HG03558 (cell line): ENCODE data around the gene APOL3.
"Not testable (repeated sequence)": the region's sequence is repeated elsewhere in the genome, so short reads cannot be mapped to it uniquely, and the experiment has no call there.

ENCODE experiments used
- ATAC-seq: cut with Tn5 transposase; IDR thresholded peaks from one replicate; pipeline ENCODE4 v1.9.1; 2021; ENCODE audit warnings: moderate number of reproducible peaks; ENCODE audit not compliant: unreplicated experiment; ENCODE audit errors: extremely low read depth

APOL3 gene, protein sequence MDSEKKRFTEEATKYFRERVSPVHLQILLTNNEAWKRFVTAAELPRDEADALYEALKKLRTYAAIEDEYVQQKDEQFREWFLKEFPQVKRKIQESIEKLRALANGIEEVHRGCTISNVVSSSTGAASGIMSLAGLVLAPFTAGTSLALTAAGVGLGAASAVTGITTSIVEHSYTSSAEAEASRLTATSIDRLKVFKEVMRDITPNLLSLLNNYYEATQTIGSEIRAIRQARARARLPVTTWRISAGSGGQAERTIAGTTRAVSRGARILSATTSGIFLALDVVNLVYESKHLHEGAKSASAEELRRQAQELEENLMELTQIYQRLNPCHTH

DNA sequence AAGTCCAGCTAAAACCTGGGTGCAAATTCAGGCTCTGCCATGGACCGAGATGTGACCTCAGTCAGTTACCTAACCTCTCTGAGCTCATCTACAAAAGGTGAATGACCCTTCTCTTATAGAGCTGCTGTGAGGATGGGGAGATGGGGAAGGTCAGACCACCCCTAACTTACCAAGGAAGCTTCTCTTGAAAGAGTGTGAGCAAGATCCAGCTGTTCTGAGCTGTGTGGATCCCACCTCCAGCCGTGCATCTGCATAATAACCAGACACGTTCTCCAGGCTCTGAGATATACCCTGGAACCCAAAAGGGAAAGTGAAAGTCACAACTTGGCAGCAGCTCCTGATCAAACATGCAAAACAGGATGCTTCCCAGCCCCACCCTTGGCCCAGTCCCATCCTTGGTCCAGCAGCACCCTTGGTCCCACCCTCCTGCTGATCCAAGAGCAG lies at the start of gene APOL3:
TSS of gene APOL3 (minus strand) at position 257 of the 444 bp plus-strand sequence. CDS start 11,700 bp downstream, outside the sequence.
- no peak for ATAC-seq

DNA sequence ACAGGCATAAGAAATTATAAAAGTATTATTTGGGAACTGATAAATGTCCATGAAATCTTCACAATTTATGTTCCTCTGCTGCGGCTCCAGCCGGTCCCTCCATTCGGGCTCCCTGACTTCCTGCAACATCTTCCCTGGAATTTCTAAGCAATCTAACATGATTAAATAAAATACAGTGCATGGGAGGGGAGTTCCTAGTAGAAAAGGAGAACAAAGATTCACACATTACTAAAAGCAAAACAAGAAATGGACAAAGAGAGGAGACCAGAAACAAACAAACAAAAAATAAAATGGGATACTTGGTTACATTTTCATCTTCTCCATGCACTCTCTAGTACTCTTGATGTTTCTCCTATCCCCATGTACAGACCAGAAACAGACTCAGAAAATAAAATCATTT lies 49.7 kb upstream of the APOL3 start:
- no peak for ATAC-seq

DNA sequence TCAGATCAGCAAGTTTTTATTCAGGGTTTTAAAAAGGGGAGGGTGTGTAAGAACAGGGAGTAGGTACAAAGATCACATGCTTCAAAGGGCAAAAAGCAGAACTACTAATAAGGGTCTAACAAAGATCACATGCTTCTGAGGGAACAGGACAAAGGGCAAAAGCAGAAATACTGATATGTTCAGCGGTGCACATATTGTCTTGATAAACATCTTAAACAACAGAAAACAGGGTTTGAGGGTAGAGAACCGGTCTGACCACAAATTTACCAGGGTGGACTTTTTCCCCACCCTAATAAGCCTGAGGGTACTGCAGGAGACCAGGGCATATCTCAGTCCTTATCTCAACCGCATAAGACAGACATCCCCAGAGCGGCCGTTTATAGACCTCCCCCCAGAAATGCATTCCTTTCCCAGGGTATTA lies 48.9 kb upstream of the APOL3 start:
- not testable (repeated sequence) for ATAC-seq

DNA sequence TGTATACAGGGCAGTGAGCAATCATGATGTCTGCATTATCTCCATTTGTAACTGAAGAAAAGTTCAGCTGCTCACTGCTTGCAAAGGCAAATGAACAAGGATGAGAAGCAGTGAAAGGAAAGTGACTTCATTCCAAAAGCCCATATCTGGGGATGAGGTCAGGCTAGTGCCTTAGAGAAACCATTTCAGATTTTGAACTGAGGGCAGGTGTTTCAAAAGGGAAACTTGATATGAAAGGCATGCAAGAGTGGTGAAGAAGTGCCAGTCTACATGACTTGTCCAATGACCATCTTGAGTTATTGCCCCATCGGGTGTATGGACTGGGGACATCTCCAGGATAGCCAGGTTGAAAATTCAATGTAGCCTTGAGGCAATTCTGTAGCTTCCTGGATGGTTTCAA lies 48.4 kb upstream of the APOL3 start:
- ATAC-seq: no peak

DNA sequence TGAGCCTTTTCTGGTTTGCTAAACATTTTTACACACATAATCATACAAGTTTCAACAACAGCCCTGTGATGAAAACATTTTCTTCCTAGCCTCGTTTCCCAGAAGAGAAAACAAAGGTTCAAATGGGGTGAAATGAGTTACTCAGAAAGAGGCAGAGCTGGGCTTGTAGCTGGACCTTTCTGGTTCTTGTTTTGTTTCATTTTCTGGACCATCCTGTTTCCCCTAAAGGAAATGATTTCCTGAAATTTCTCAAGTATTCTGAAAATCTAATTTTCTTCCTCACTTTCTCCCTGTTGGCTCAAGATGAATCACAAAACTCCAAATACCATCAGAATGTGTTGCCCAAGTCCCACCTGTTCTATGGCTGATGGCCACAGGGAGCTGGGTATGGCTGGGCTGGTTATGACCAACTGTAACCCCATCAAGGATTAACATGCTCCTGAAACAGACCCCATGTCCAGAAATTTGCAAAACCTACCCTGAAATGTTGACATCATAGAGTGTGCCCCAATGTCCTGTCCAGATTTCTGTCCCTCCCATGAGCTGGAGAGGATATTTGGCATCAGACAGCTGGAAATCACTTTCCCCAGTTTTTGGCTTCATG lies 47.7 kb upstream of the APOL3 start:
- ATAC-seq: no peak

DNA sequence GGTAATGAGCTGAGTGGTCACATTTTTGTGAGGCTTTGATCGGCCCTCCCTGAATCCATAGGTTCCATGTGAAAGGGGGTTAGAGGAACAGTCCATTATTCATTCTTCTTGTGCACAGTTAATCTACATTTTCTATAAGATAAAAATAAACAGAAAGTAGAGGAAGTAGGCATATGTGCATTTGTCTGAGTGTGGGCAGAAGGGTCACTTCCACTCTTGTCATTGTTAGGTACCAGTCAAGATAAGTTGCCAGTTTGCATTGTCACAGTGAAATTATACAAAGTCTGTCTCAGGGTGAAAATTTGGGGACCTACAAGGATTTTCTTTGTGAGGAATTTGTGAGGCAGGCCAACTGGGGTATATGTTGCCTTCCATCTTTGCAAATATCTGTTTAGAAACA lies 45.7 kb upstream of the APOL3 start:
- ATAC-seq: no peak

DNA sequence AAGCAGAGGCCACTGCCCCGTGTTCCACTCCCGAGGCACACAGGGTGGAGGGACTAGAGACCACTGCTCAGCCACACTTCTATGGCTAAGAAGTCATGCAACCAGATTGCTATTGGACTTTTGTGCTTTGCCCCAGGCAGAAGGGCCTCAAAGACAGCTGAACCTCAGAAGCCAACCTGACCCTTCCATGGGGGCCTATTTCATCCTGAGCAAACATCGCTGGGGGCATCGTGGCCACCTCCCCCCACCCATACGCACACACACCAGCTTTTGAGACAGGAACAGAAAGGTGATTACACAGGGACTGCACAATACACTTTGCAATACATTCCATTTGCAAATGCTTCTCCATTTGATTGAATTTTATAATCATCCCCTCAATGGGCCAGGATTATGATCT lies 45.0 kb upstream of the APOL3 start:
- ATAC-seq: not testable (repeated sequence)

DNA sequence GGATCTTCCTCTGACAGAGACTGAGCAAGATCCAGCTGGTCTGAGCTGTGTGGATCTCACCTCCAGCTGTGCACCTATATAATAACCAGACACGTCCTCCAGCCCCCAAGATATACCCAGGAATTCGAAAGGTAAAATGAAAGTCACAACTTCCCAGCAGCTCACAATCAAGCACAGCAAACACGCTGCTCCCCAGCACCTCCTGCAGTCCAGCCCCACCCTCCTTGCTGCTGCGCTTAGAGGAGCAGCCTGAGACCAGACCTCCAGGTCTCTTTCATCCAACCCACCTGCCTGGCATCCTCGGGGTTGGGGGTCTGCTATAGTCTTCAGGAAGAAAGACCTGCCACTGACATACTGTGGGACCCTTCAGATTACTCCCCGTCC lies 44.1 kb upstream of the APOL3 start:
- ATAC-seq: no peak

DNA sequence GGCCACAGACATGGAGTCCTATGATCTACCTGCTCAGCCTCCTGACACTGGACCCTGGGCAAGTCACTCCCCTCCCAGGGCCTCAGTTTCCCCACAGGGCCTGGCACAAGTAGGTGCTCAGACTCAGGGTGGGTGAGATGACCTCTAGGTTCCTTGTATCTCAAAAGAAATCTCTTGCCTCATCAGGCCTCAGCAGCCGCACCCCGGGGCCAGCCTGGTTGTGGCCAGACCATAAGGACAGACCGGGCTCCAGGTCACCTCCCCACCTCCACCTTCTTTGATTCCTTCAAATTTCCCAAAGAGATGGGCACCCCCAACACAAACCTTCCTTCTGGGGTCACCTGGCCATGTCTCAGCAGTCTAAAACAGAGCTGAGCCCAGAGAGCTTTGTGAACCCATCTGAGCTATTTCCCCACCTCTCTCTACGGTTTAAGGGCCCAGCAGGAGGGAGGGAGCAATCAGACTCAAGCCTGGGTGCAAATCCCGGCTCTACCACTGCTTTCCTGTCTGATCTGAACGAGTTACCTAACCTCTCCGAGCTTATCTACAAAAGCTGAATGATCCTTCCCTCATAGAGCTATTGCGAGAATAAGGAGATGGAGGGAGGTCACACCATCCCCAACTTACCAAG lies 43.6 kb upstream of the APOL3 start:
- no peak for ATAC-seq

DNA sequence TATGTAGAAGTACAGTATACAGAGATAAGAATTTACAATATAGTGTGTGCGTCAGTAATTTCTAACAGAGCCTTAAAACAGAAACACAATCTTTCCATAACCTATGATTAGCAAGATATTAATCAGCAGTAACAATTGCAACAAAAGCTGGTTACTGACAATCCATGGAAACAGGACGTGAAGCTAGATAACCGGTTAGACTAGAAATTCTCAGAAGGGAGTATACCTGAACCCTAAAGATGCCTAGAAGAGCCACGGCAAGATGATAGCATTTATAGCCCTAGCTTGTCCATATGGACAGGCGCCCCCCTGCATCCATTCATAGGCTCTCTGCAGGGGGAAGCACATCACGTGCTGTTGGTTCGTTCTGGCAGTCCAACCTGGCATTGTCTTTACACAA lies 42.9 kb upstream of the APOL3 start:
- not testable (repeated sequence) for ATAC-seq

DNA sequence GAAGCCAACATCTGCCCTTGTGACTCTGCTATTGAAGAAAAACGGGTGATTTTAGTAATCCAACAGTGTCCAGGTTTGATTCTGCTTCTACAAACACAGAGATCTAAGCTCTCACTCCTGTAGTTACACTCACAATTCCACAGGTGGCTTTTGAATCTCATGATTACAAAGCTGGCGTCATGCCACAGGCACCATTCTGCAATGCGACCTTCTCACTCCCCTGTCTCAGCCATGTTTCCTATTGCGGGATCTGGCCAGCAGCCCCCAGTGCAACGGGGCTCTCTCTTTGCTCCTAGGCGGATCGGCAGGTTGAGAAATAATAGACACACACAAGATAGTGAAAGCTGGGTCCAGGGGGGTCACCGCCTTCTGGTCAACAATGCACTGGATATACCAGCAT lies 42.4 kb upstream of the APOL3 start:
- ATAC-seq: not testable (repeated sequence)

DNA sequence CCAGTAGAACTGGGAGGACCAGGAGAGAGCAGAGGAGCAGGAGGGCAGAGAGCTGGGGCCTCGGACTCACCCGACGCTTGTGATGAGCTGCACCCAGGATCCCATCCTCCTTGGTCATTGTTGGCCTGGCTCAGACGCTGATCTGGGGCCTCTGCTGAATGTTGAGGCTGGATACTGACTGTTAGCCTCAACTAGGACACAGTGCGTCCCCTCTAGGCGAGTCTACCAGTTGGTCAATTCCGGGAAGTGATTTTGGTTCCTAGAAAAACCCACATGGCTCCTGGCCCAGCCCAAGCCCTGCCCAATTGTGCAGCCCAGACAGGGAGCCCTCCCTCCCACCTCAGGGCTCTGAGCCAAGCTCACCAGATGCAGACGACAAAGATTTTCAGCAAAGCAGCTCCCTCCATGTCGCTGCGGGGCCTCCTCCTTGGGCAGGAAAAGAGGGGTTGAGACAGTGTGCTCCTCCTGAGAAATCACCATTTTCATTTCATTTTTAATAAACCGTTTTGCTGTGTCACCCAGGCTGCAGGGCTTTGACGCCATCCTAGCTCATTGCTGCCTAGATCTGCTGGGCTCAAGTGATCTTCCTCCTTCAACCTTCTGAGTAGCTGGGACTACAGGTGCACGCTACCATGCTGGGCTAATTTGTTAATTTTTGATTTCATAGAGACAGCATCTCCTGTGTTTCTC lies 41.2 kb upstream of the APOL3 start, which contains the start of gene APOL4:
TSS of gene APOL4 (minus strand) at position 180 of the 690 bp plus-strand sequence. CDS start at position 105, 75 bp downstream.
- no peak for ATAC-seq

DNA sequence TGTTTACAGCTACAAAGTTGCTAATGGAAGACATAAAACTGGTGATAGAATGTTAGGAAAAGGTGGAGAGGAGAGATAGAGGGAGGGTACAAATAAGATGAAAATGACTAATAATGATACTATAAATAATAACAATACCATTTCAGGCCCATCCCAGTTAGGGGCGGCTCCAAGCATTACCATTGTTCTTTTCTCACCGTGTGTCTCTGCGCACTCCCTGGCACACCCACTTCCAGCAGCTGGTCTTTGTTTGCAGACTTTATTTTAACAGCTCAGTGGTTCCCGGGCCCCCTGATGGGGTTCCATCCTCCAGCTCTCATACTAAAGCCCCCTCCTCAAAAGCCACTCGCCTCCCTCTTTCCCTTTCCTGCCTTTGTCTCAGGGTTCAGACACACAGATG lies 40.5 kb upstream of the APOL3 start:
- not testable (repeated sequence) for ATAC-seq

DNA sequence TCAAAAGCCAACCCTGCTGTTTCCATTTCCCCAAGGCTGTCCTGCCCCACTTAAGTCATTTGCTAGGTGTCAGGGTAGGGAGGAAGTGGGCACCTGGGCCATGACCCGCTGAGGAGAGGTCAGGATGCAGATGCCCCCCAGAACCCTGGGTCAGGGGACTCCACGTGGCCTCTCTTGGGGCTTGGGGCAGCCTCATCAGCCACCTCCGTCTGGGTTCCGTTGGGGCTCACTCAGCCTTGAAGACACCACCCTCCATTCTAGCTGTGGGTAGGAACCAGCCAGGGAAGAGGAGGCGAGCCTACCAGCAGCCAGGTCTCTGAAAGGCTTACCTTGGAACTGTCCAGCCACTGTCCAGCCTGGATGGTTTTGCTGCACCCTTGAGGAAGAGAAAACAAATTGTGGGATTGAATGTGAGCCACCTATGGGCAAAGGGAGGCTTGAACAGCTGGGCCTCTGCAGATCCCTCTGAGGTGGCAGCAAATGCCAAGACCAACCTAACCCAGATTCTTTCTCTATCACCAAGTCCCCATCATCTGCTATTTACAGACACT lies 38.5 kb upstream of the APOL3 start:
- no peak for ATAC-seq

DNA sequence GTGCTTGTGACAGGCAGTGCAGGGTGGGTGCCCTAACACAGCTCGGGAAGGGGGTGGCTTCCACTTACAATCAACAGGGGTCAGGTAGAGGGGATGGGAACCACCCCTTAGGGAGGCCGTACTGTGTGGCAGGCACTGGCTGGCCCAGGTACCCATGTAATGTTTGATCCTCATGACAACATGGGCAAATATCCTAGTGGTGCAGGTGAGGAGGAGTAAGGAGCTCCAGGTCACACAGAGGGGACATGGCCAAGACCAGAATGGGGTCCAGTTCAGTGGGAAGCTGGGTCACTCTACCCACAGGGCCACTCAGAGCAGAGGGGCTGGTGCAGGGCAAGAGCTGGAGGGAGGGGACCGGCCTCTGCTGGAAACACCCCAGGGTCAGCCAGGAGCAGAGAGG lies 38.0 kb upstream of the APOL3 start:
- no peak for ATAC-seq

DNA sequence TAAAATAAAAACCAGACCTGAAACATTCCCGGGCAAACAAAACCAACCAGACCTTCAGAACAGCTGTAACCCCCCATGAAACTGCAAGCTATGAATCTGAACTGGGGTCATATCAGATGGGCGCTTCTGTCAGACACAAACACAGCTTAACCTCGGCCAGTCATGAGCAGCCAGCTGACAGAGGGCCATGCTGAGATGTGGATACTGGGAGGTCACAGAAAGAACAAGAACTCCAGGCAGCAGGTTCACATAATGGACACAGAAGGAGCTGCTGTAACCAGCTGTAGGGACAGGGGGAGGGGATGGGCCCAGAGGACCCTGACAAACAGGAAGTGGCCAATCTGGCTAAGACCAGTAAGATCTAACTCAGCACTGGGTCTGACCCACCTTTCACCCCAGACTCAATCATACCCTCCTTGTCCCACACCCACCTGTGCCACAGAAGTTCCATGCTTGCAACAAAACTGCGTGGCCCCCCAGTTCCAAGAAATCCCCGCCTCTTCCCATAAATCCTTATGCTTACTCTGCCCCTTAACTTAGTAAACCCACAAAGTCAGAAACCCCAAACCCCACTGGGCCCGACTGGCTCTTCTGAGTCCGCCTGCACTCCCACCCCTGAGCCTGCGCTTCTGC lies 37.1 kb upstream of the APOL3 start:
- ATAC-seq: no peak

DNA sequence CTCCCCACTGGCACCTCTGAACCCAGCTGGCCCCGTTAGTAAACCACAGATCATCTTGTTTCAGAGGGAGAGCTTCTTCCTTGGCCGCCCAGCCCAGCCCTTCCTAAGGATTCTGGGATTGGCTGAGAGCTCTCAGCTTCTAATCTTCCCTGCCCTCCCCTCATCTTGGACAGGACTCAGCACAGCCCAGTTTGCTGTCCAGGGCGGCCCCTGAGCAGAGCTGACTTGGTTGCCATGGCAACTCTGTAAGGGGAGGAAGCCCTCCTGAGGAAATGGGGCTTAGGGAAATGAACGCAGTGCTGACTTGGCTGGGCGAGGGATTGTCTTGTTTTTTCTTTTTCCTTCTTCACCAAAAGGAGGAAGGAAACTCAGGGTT lies 36.5 kb upstream of the APOL3 start:
- ATAC-seq: no peak

DNA sequence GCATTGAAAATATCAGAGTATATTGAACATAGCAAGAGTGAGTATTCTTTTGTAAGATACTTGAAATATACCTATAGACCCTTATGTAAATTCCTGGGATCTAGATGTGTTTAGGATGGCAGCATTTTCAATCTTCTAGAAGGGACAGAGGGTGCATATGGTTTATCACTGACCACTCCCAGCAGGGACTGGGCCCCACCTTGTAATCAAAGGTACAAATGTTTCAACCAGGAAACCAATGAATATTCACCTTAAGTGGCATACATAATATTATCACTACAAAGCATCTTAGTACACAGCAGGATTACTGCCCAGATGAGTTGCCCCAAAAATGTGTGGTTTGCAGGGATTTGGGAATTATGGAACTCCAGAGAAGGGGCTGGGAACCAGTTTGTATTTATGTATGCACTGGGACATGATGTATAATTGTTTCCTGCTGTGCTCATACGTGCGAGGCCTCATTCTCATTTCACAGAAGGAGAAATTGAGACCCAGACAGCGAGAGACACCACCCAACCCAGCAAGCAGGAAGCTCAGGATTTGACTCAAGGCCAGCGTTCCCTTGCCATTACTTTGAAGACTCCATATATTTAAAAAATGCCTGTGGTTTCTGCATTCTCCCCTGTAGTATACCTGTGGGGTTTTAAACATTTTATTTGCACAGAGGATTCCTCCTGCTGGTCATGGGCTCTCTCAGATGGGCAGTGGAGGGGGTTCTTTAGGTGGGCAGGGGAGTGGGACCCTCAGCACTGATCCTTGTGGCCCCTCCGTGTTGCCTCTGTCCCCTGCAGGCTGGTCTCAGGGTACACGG lies 35.9 kb upstream of the APOL3 start:
- no peak for ATAC-seq

DNA sequence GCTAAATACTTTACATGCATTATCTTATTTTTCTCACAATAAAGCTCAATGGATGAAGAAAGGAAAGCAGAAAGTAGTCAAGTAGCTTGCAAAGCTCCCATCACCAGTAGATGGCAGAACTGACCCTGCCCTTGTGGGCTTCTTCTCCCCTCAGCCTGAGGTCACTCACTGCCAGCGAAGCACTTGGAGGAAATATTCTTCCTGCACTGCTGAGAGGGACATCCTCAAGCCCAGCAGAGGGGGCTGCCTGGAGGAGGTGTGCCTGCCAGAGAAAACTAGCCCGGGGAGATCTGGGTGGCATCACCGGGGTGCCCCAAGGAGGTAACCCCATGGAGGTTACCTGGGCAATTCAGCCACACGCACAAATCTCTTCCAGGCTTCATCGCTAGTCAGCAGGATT lies 34.4 kb upstream of the APOL3 start:
- ATAC-seq: no peak
